PC-9 (cell line): ENCODE data around the gene SORCS2. TPM values are rescaled to one million over a fixed set of nuclear protein-coding genes. Genes with fewer than 3 reads are reported as not detected.

ENCODE experiments used
- BruUV-seq: library from RNA; stranded (reverse); fragments of 400-500 nt; replicated peaks from 2 replicates; lab custom pipeline; 2021; lab: Mats Ljungman, UMichigan
- CTCF ChIA-PET: fragments of 300-600 bp; sonication (Branson Sonifier 250); formaldehyde crosslinking; loops from one replicate; lab custom pipeline; 2022; ENCODE audit warnings: antibody characterized with exemption; lab: Charles Lee
- POLR2A ChIA-PET: fragments of 300-600 bp; sonication (Branson Sonifier 250); formaldehyde crosslinking; loops from one replicate; lab custom pipeline; 2022; ENCODE audit warnings: antibody characterized with exemption; ENCODE audit not compliant: unreplicated experiment; lab: Charles Lee
- DNase-seq, 2 experiments: peaks; one replicate each; pipeline versions ENCODE4 v3.0.0 to v3.0.0-alpha.2; 2015 to 2022; ENCODE audit warnings: mixed read lengths in 1 of 2
- H2AFZ ChIP-seq: fragments of 200-600 bp; sonication (generic); 2 replicates; pipeline ENCODE4 v1.8.1; 2017; ENCODE audit warnings: antibody characterized with exemption
- H3F3A ChIP-seq: fragments of 200-600 bp; sonication (generic); 2 replicates; pipeline ENCODE4 v1.8.1; 2017; ENCODE audit warnings: antibody characterized with exemption, mild to moderate bottlenecking, low read depth; ENCODE audit not compliant: insufficient read depth
- H3K27ac ChIP-seq: fragments of 200-600 bp; sonication (generic); 2 replicates; pipeline ENCODE4 v1.6.1; 2016; ENCODE audit warnings: mixed run types
- H3K27me3 ChIP-seq: fragments of 200-600 bp; sonication (generic); 2 replicates; pipeline ENCODE4 v1.6.1; 2016; ENCODE audit warnings: low read depth, mixed run types; ENCODE audit not compliant: insufficient read depth
- H3K36me3 ChIP-seq: fragments of 200-600 bp; sonication (generic); 2 replicates; pipeline ENCODE4 v1.6.1; 2016; ENCODE audit warnings: low read depth, mixed run types
- H3K4me1 ChIP-seq: fragments of 200-600 bp; sonication (generic); replicated peaks from 2 replicates; pipeline ENCODE4 v1.6.1; 2016; ENCODE audit warnings: mixed run types; ENCODE audit not compliant: insufficient read depth
- H3K4me2 ChIP-seq: fragments of 200-600 bp; sonication (generic); 2 replicates; pipeline ENCODE4 v1.6.1; 2017; ENCODE audit warnings: mixed run types
- H3K4me3 ChIP-seq: fragments of 200-600 bp; sonication (generic); 2 replicates; pipeline ENCODE4 v1.6.1; 2016; ENCODE audit warnings: mixed run types
- H3K79me2 ChIP-seq: fragments of 200-600 bp; sonication (generic); 2 replicates; pipeline ENCODE4 v1.6.1; 2017; ENCODE audit warnings: low read depth, mixed run types
- H3K9me2 ChIP-seq: fragments of 200-600 bp; sonication (generic); 2 replicates; pipeline ENCODE4 v1.8.1; 2017; ENCODE audit warnings: mild to moderate bottlenecking; ENCODE audit not compliant: insufficient read depth
- H3K9me3 ChIP-seq: fragments of 200-600 bp; sonication (generic); 2 replicates; pipeline ENCODE4 v1.8.1; 2016; ENCODE audit warnings: low read depth; ENCODE audit not compliant: insufficient read depth
- H4K20me1 ChIP-seq: fragments of 200-600 bp; sonication (generic); 2 replicates; pipeline ENCODE4 v1.8.1; 2017; ENCODE audit not compliant: insufficient read depth
- EZH2 ChIP-seq: fragments of 200-600 bp; sonication (generic); IDR thresholded peaks from 2 replicates; pipeline ENCODE4 v1.8.0; 2017; ENCODE audit warnings: antibody characterized with exemption, low read depth
- intact Hi-C: fragments of 100-400 bp; cut with micrococcal nuclease; formaldehyde crosslinking; loops from one replicate; pipeline ENCODE4 v1.10.0; 2022; ENCODE audit not compliant: unreplicated experiment
- total RNA-seq: library from RNA; stranded (reverse); gene quantifications from 2 replicates; pipeline ENCODE4 v1.2.3, GENCODE V29; 2021
- TF ChIP-seq, protein P1 (sequence below): fragments of 200-600 bp; sonication (generic); conservative IDR thresholded peaks from 2 replicates; pipeline ENCODE4 v1.6.1; 2017; ENCODE audit warnings: mixed run types, antibody characterized with exemption, mild to moderate bottlenecking, moderate library complexity

Gene SORCS2
- total RNA-seq, 1 experiment from 2014 or later: 25.8 TPM

DNA sequence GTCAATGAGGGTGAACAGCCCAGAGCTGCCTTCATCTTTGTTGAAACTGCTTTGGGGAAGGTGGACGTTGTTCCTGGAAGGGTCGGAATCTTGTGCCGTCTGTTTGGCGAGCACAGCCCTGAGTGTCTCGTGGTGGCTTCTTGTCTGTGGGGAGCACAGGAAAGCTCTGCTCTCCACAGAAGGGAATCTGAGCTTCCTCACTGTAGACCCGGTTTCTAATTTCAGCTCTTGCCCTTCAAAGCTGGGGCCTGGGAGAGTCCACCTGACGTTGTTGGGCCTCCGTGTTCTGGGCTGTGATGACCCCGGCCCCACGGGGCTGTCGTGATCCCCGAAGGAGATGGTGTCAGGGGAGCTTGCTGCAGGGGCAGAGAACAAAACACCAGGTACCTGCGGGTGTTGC lies 47.5 kb downstream of the SORCS2 start:
- Histone ChIP-seq H4K20me1 (no peaks in the 10 kb centered on the region), H3K4me1 (no peaks in the 10 kb centered on the region), H3K79me2 (no peaks in the 10 kb centered on the region), H3K36me3 (no peaks in the 10 kb centered on the region), H3K4me2 (no peak overlapping the region), H3K4me3 (no peak overlapping the region), H3K27ac (no peak overlapping the region), H3K9me2 (no peaks in the 10 kb centered on the region), H3K27me3 (no peaks in the 10 kb centered on the region), H3K9me3 (no peaks in the 10 kb centered on the region), H3F3A (no peaks in the 10 kb centered on the region), H2AFZ (no peak overlapping the region)
- ChIA-PET CTCF (no interaction called here), POLR2A (no interaction called here)
- TF ChIP-seq EZH2: no peak
- TF ChIP-seq, protein P1, sequence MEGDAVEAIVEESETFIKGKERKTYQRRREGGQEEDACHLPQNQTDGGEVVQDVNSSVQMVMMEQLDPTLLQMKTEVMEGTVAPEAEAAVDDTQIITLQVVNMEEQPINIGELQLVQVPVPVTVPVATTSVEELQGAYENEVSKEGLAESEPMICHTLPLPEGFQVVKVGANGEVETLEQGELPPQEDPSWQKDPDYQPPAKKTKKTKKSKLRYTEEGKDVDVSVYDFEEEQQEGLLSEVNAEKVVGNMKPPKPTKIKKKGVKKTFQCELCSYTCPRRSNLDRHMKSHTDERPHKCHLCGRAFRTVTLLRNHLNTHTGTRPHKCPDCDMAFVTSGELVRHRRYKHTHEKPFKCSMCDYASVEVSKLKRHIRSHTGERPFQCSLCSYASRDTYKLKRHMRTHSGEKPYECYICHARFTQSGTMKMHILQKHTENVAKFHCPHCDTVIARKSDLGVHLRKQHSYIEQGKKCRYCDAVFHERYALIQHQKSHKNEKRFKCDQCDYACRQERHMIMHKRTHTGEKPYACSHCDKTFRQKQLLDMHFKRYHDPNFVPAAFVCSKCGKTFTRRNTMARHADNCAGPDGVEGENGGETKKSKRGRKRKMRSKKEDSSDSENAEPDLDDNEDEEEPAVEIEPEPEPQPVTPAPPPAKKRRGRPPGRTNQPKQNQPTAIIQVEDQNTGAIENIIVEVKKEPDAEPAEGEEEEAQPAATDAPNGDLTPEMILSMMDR: no peak
- no TSS peak for BruUV-seq
- intact Hi-C loops: no loop called here
- DNase-seq: no peak

DNA sequence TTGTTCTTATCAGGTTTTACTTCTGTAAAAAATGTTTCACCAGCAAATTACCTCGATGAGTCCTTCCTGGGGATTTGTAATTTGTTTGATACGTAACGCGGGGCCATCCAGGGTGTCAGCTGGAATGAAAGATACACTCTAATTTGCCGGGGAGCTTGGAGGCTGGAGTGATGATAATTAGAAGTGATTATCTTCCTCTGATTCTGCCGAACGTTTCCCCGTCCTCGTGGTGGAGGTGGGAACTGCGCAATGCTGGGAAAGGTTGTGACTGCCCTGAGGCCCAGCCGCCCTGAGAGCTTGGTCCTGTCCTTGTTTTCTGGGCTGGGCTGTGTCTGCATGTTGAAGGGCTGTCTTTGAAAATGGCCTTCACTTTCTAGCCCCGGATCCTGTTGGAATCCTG lies 48.0 kb downstream of the SORCS2 start:
- BruUV-seq: no TSS peak
- ChIA-PET CTCF (no interaction called here), POLR2A (no interaction called here)
- Histone ChIP-seq H3K4me2 (no peak overlapping the region), H3K4me1 (no peaks in the 10 kb centered on the region), H3F3A (no peaks in the 10 kb centered on the region), H3K79me2 (no peaks in the 10 kb centered on the region), H3K9me2 (no peaks in the 10 kb centered on the region), H3K27me3 (no peaks in the 10 kb centered on the region), H3K27ac (no peak overlapping the region), H4K20me1 (no peaks in the 10 kb centered on the region), H3K4me3 (no peak overlapping the region), H3K9me3 (no peaks in the 10 kb centered on the region), H2AFZ (no peak overlapping the region), H3K36me3 (no peaks in the 10 kb centered on the region)
- intact Hi-C loops: no loop called here
- TF ChIP-seq, protein P1: no peak
- TF ChIP-seq EZH2: no peak
- no peak for DNase-seq

DNA sequence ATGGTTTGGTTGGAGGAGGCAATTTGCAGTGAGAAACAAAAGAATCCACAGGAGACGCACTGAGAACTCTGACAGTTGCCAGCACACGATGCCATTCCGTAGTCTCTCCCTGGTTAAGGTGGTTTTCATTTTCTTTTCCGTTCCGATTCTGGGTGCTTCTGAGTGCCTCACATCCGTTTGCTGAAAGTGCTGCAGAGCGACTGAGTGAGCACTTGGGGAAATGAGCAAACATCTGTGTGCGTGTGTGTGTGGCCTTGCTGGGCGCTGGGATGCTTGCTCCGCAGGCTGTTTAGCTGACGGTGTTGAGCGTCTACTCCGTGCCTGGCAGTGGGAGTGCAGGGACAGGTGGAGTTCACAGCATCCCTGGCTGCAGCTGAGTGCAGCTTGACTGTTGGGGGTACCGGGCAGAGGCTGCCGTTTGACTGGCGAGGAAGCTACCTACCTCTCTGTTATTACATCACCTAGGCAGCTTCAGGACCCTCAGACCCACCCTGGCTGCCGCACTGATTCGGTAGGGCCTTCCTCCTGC lies 49.3 kb downstream of the SORCS2 start:
- no peak for DNase-seq
- Histone ChIP-seq H3F3A (no peaks in the 10 kb centered on the region), H3K79me2 (no peaks in the 10 kb centered on the region), H3K36me3 (no peaks in the 10 kb centered on the region), H4K20me1 (no peaks in the 10 kb centered on the region), H3K4me2 (no peak overlapping the region), H3K27me3 (no peaks in the 10 kb centered on the region), H2AFZ (no peak overlapping the region), H3K27ac (no peak overlapping the region), H3K9me3 (no peaks in the 10 kb centered on the region), H3K9me2 (no peaks in the 10 kb centered on the region), H3K4me1 (no peaks in the 10 kb centered on the region), H3K4me3 (no peak overlapping the region)
- no TSS peak for BruUV-seq
- intact Hi-C loops: no loop called here
- POLR2A ChIA-PET: no interaction called here
- CTCF ChIA-PET: no interaction called here
- no peak for TF ChIP-seq EZH2
- TF ChIP-seq, protein P1: no peak
